Mesenchymal stem cell (in vitro differentiated cells and primary cell): ENCODE results near the gene RHOBTB1.

ENCODE experiments used
- DNase-seq: peaks from one replicate; pipeline ENCODE4 v3.0.0-alpha.2; 2013
- H2AFZ ChIP-seq: one replicate; pipeline ENCODE4 v1.6.1; 2013; ENCODE audit warnings: low read depth, mild to moderate bottlenecking, control low read depth, inconsistent platforms, low read length, moderate library complexity
- H2AK5ac ChIP-seq: 2 replicates; pipeline ENCODE4 v1.6.1; 2013; ENCODE audit warnings: low read length, moderate library complexity, mild to moderate bottlenecking, inconsistent platforms; ENCODE audit not compliant: severe bottlenecking
- H2BK120ac ChIP-seq: one replicate; pipeline ENCODE4 v1.6.1; 2013; ENCODE audit warnings: low read depth, mild to moderate bottlenecking, inconsistent platforms, low read length, moderate library complexity
- H2BK12ac ChIP-seq, 2 experiments: one replicate each; pipeline ENCODE4 v1.6.1; 2013; ENCODE audit warnings: inconsistent platforms in 2 of 2, low read length in 2 of 2, mild to moderate bottlenecking in 2 of 2, moderate library complexity in 2 of 2, control low read depth in 1 of 2
- H2BK15ac ChIP-seq: one replicate; pipeline ENCODE4 v1.6.1; 2013; ENCODE audit warnings: mild to moderate bottlenecking, low read depth, inconsistent platforms; ENCODE audit not compliant: poor library complexity, severe bottlenecking
- H2BK5ac ChIP-seq: 2 replicates; pipeline ENCODE4 v1.6.1; 2013; ENCODE audit warnings: low read depth, mild to moderate bottlenecking, low read length, control low read depth, inconsistent platforms; ENCODE audit not compliant: poor library complexity, severe bottlenecking
- H3K14ac ChIP-seq, 2 experiments: one replicate each; pipeline ENCODE4 v1.6.1; 2013; ENCODE audit warnings: inconsistent platforms in 2 of 2, low read length in 2 of 2, control low read depth in 1 of 2, mild to moderate bottlenecking in 1 of 2, moderate library complexity in 1 of 2
- H3K18ac ChIP-seq, 2 experiments: one replicate each; pipeline ENCODE4 v1.6.1; 2013; ENCODE audit warnings: inconsistent platforms in 2 of 2, low read length in 2 of 2, control low read depth in 1 of 2, low read depth in 1 of 2, mild to moderate bottlenecking in 1 of 2
- H3K23ac ChIP-seq, 2 experiments: one replicate each; pipeline ENCODE4 v1.6.1; 2013; ENCODE audit warnings: inconsistent platforms in 2 of 2, low read length in 2 of 2, mild to moderate bottlenecking in 2 of 2, moderate library complexity in 2 of 2, control low read depth in 1 of 2
- H3K27ac ChIP-seq: 2 replicates; pipeline ENCODE4 v1.5.1; 2013; ENCODE audit warnings: mild to moderate bottlenecking, moderate library complexity, low read length, control low read depth, inconsistent platforms; ENCODE audit not compliant: poor library complexity, severe bottlenecking
- H3K27me3 ChIP-seq, 2 experiments: 2 replicates each; pipeline versions ENCODE4 v1.6.1 to v1.7.0; 2013; ENCODE audit warnings: low read length in 2 of 2, mild to moderate bottlenecking in 2 of 2, moderate library complexity in 2 of 2, control low read depth in 1 of 2, inconsistent platforms in 1 of 2; ENCODE audit not compliant: control insufficient read depth in 1 of 2, insufficient read depth in 1 of 2
- H3K36me3 ChIP-seq, 2 experiments: 2 replicates each; pipeline versions ENCODE4 v1.6.1 to v1.7.0; 2013; ENCODE audit warnings: low read length in 2 of 2, control low read depth in 1 of 2, inconsistent platforms in 1 of 2, low read depth in 1 of 2, mild to moderate bottlenecking in 1 of 2; ENCODE audit not compliant: insufficient read depth in 2 of 2, control insufficient read depth in 1 of 2
- H3K4ac ChIP-seq, 2 experiments: one replicate each; pipeline ENCODE4 v1.6.1; 2013; ENCODE audit warnings: inconsistent platforms in 2 of 2, low read length in 2 of 2, mild to moderate bottlenecking in 2 of 2, moderate library complexity in 2 of 2, control low read depth in 1 of 2, low read depth in 1 of 2
- H3K4me1 ChIP-seq: 2 replicates; pipeline ENCODE4 v1.6.1; 2013; ENCODE audit warnings: low read depth, low read length, control low read depth; ENCODE audit not compliant: control insufficient read depth, insufficient read depth
- H3K4me2 ChIP-seq: 2 replicates; pipeline ENCODE4 v1.6.1; 2013; ENCODE audit warnings: low read length, mild to moderate bottlenecking, inconsistent platforms; ENCODE audit not compliant: poor library complexity, severe bottlenecking
- H3K4me3 ChIP-seq, 2 experiments: 2 replicates each; pipeline versions ENCODE4 v1.5.1 to v1.7.0; 2013; ENCODE audit warnings: low read length in 2 of 2, mild to moderate bottlenecking in 2 of 2, control low read depth in 1 of 2, low read depth in 1 of 2; ENCODE audit not compliant: insufficient read depth in 1 of 2
- H3K79me1 ChIP-seq: replicated peaks from 2 replicates; pipeline ENCODE4 v1.6.1; 2013; ENCODE audit warnings: mild to moderate bottlenecking, control low read depth, low read length, inconsistent platforms; ENCODE audit not compliant: poor library complexity, severe bottlenecking
- H3K9ac ChIP-seq: 2 replicates; pipeline ENCODE4 v1.7.0; 2013; ENCODE audit warnings: mild to moderate bottlenecking, low read length, moderate library complexity
- H3K9me3 ChIP-seq: 2 replicates; pipeline ENCODE4 v1.7.0; 2013; ENCODE audit warnings: mild to moderate bottlenecking, low read length; ENCODE audit not compliant: control insufficient read depth
- H4K8ac ChIP-seq: one replicate; pipeline ENCODE4 v1.6.1; 2013; ENCODE audit warnings: inconsistent platforms, mild to moderate bottlenecking, low read length, moderate library complexity
- H4K91ac ChIP-seq: one replicate; pipeline ENCODE4 v1.6.1; 2013; ENCODE audit warnings: mild to moderate bottlenecking, low read length, inconsistent platforms
- WGBS: methylation state at CpG from one replicate; pipeline ENCODE4 v1.1.7; 2013; ENCODE audit warnings: mixed read lengths; 5-methylcytosine and 5-hydroxymethylcytosine counted together

The RHOBTB1 gene

GRCh38 chr10:60848680-60849079 is 95.3 kb downstream of the RHOBTB1 start:
- H3K23ac ChIP-seq = no peak overlapping the region
- peaks cover 0 to 6% of the 10 kb centered on the region in 2 experiments for H3K27me3 ChIP-seq
- no peak overlapping the region for H2AK5ac ChIP-seq
- peak overlapping the region in 1 of 2 experiments; percentile 29 for H3K4ac ChIP-seq
- H3K14ac ChIP-seq = no peak overlapping the region
- no peak overlapping the region for H3K9ac ChIP-seq
- H3K4me3 ChIP-seq = no peak overlapping the region
- no peak overlapping the region for H2AFZ ChIP-seq
- no peak overlapping the region for H2BK5ac ChIP-seq
- peak overlapping the region; percentile 35 for H2BK120ac ChIP-seq
- H3K79me1 ChIP-seq = no peaks in the 10 kb centered on the region
- peaks cover 9% of the 10 kb centered on the region for H3K4me1 ChIP-seq
- peak overlapping the region; percentile 49 to 85 for H2BK12ac ChIP-seq
- H4K8ac ChIP-seq = peak overlapping the region; percentile 27
- 91% methylated on average over 5 of the region's 5 CpGs for WGBS
- no peak overlapping the region for H3K4me2 ChIP-seq
- H3K36me3 ChIP-seq = no peaks in the 10 kb centered on the region
- DNase-seq = no peak
- peak overlapping the region; percentile 57 to 72 for H3K18ac ChIP-seq
- H4K91ac ChIP-seq = no peak overlapping the region
- H3K27ac ChIP-seq = no peak overlapping the region
- peaks cover 7% of the 10 kb centered on the region for H3K9me3 ChIP-seq
- no peak overlapping the region for H2BK15ac ChIP-seq

- H3K9ac ChIP-seq = no peak overlapping the region
- H3K79me1 ChIP-seq = no peaks in the 10 kb centered on the region
- H3K9me3 ChIP-seq = peaks cover 7% of the 10 kb centered on the region
- no peak overlapping the region for H4K8ac ChIP-seq
- H2BK12ac ChIP-seq = peak overlapping the region; percentile 7 to 42
- H3K36me3 ChIP-seq = no peaks in the 10 kb centered on the region
- H2AK5ac ChIP-seq = no peak overlapping the region
- 90% methylated on average over 1 of the region's 1 CpG for WGBS
- no peak overlapping the region for H2AFZ ChIP-seq
- H3K23ac ChIP-seq = no peak overlapping the region
- no peak overlapping the region for H2BK120ac ChIP-seq
- H4K91ac ChIP-seq = no peak overlapping the region
- no peak overlapping the region for H2BK5ac ChIP-seq
- H3K18ac ChIP-seq = no peak overlapping the region
- no peak overlapping the region for H2BK15ac ChIP-seq
- peaks cover 0 to under 1% of the 10 kb centered on the region in 2 experiments for H3K27me3 ChIP-seq
- no peak overlapping the region for H3K4me3 ChIP-seq
- no peak overlapping the region for H3K4me2 ChIP-seq
- peak; percentile 72 for DNase-seq
- peak overlapping the region; percentile 24 for H3K27ac ChIP-seq
- H3K14ac ChIP-seq = no peak overlapping the region
- no peak overlapping the region for H3K4ac ChIP-seq
- peaks cover 9% of the 10 kb centered on the region for H3K4me1 ChIP-seq
These were observed 95.9 kb downstream of the RHOBTB1 start for GRCh38 chr10:60848126-60848525.

- H3K36me3 ChIP-seq = no peaks in the 10 kb centered on the region
- H2BK5ac ChIP-seq = peak overlapping the region; percentile 46
- no peaks in the 10 kb centered on the region for H3K79me1 ChIP-seq
- H2BK15ac ChIP-seq = no peak overlapping the region
- peak overlapping the region in 1 of 2 experiments; percentile 37 for H3K18ac ChIP-seq
- H3K4me3 ChIP-seq = no peak overlapping the region
- H4K8ac ChIP-seq = no peak overlapping the region
- H3K4me2 ChIP-seq = no peak overlapping the region
- H3K4me1 ChIP-seq = peaks cover 9% of the 10 kb centered on the region
- H4K91ac ChIP-seq = no peak overlapping the region
- no peaks in the 10 kb centered on the region for H3K27me3 ChIP-seq
- no peak overlapping the region for H2AK5ac ChIP-seq
- no peak overlapping the region for H3K9ac ChIP-seq
- no peak overlapping the region for H2BK120ac ChIP-seq
- no peak overlapping the region for H2AFZ ChIP-seq
- DNase-seq = peak; percentile 91
- no peak overlapping the region for H2BK12ac ChIP-seq
- no peak overlapping the region for H3K27ac ChIP-seq
- 0% methylated on average over 1 of the region's 1 CpG for WGBS
- peaks cover 7% of the 10 kb centered on the region for H3K9me3 ChIP-seq
- no peak overlapping the region for H3K14ac ChIP-seq
- no peak overlapping the region for H3K4ac ChIP-seq
- no peak overlapping the region for H3K23ac ChIP-seq
These were observed 97.8 kb downstream of the RHOBTB1 start for GRCh38 chr10:60846173-60846572.

- Histone ChIP-seq H3K4me1 (peaks cover 9% of the 10 kb centered on the region), H4K91ac (no peak overlapping the region), H3K9ac (no peak overlapping the region), H2BK120ac (no peak overlapping the region), H2BK5ac (no peak overlapping the region), H2BK12ac (peak overlapping the region in 1 of 2 experiments; percentile 29), H3K27ac (no peak overlapping the region), H3K18ac (no peak overlapping the region), H3K27me3 (no peaks in the 10 kb centered on the region), H2BK15ac (no peak overlapping the region), H3K4ac (no peak overlapping the region), H3K79me1 (no peaks in the 10 kb centered on the region), H3K9me3 (peaks cover 4% of the 10 kb centered on the region), H3K4me3 (no peak overlapping the region), H3K14ac (no peak overlapping the region), H3K36me3 (no peaks in the 10 kb centered on the region), H3K23ac (no peak overlapping the region), H3K4me2 (no peak overlapping the region), H4K8ac (no peak overlapping the region), H2AFZ (no peak overlapping the region), H2AK5ac (no peak overlapping the region)
- no peak for DNase-seq
- 100% methylated on average over 1 of the region's 1 CpG for WGBS
These were observed 98.9 kb downstream of the RHOBTB1 start for GRCh38 chr10:60845038-60845437.
